Measurements from ENCODE around the gene MRPL11. TPM values are rescaled to one million over a fixed set of nuclear protein-coding genes. Genes with fewer than 3 reads are reported as not detected.

Gene MRPL11
- total RNA-seq (2022; extraction: Qiagen RNA extraction; ENCODE audit: low read depth) = 82.6 to 118 TPM (median 108 TPM) in 5 replicates

GRCh38 chr11:66438504-66439466 is at the start of gene MRPL11:
MRPL11 (minus strand) TSS chr11:66438848; CDS start chr11:66438754, 94 bp downstream.

GRCh38 chr11:66480117-66480938 is 41.7 kb upstream of the MRPL11 start, which contains the start of gene DPP3:
DPP3 (plus strand) TSS chr11:66480434; CDS start chr11:66482201, 1,767 bp downstream.

DNA sequence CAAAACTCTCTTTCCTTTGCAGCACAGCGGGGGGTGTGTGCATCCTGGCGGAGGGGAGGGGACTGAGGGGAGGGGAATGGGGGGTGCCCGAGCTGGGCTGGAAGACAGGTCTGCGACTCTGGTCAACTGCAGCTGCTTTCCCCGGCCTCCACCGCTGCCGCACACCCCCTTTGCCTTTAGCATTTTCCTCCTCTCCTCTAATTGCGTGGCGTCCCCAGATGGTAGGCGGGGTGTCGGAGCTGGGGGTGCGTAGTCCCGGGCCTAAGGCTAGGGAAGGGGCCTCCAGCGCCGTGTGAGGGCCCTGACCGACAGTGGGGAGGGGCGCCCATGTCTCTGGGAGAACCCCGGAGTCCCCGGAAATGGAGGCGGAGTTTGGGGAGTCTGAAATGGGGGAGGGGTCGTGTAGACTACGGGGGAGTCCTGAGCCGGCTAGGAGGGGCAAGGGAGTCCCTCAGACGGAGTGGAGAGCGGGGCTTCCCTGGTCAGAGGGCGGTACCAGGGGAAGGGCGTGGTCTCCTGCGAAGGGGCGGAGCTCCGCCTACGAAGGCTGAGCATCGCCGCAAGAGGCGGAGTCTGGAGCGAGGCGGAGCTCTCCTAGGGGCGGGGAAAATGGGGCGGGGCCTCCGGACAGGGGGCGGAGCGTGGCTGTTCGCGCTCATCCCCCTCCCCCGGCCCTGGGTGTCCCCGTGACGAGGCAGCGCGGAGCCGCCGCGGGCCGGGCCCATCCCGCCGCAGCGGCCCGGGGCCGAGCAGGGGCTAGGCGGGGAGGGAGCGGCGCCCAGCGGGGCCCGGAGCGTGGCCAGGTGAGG is 27.8 kb upstream of the MRPL11 start, which contains the start of gene PELI3:
Gene PELI3, plus strand, starts transcription at position 681 of the 809 bp plus-strand sequence. CDS start 1,224 bp downstream, outside the sequence.

DNA sequence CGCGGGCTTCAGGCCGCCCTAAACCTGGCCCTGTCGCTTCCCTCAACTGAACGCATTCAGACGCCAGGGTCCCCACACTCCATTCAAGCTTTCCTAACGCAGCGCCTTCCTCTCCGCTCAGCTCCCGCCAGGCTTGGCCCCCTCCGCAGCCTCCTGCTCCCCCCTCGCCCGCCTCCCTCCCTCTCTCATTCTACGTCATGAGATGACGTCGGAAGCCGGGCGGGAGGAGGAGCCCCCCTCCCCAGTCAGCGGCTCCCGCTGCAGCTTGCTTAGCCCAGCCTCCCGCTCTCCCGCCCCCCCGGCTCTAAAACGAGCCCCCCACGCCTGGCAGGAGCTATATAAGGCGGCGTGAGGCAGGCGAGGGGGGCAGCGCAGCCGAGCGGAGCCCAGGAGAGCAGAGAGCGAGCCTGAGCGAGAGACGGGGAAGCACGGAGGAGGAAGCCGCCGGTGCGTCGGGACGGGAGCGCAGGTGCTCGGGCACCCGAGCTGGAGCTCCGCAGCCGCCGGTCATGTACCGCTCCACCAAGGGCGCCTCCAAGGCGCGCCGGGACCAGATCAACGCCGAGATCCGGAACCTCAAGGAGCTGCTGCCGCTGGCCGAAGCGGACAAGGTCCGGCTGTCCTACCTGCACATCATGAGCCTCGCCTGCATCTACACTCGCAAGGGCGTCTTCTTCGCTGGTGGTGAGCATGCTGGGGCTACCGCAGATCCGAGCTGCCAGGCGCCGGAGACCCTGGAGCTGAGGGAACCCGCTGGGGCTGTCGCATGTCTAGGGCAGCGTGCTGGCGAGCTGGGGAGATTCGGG is 17.8 kb downstream of the MRPL11 start, which contains the start of gene NPAS4:
Gene NPAS4, plus strand, starts transcription at position 365 of the 806 bp plus-strand sequence. Its CDS starts 145 bp downstream, at position 510.

Other genes starting within 250 kb of the MRPL11 start
- gene KLC2, start 181.1 kb downstream of the MRPL11 start, total RNA-seq (2022; extraction: Qiagen RNA extraction; ENCODE audit: low read depth) = 35.4 to 46.5 TPM (median 41.2 TPM) in 5 replicates
- gene RAB1B, start 170.2 kb downstream of the MRPL11 start, total RNA-seq (2022; extraction: Qiagen RNA extraction; ENCODE audit: low read depth) = 122 to 151 TPM (median 148 TPM) in 5 replicates
- gene CNIH2, start 160.7 kb downstream of the MRPL11 start, total RNA-seq (2022; extraction: Qiagen RNA extraction; ENCODE audit: low read depth) = 0.89 to 3.1 TPM (median 2.1 TPM) in 5 replicates
- 79.2 to 122 TPM (median 116 TPM) in 5 replicates for gene YIF1A, start 149.7 kb downstream of the MRPL11 start, total RNA-seq (2022; extraction: Qiagen RNA extraction; ENCODE audit: low read depth)
- gene TMEM151A, start 147.0 kb downstream of the MRPL11 start, total RNA-seq (2022; extraction: Qiagen RNA extraction; ENCODE audit: low read depth) = 1.9 to 3.8 TPM (median 3.5 TPM) in 5 replicates
- gene CD248, start 121.8 kb downstream of the MRPL11 start, total RNA-seq (2022; extraction: Qiagen RNA extraction; ENCODE audit: low read depth) = not detected in 5 replicates
- gene RIN1, start 102.4 kb downstream of the MRPL11 start, total RNA-seq (2022; extraction: Qiagen RNA extraction; ENCODE audit: low read depth) = 28.6 to 42.5 TPM (median 39.3 TPM) in 5 replicates
- 82.1 to 102 TPM (median 91.1 TPM) in 5 replicates for gene BRMS1, start 93.7 kb downstream of the MRPL11 start, total RNA-seq (2022; extraction: Qiagen RNA extraction; ENCODE audit: low read depth)
- 14.6 to 20.9 TPM (median 18.5 TPM) in 5 replicates for gene B4GAT1, start 91.2 kb downstream of the MRPL11 start, total RNA-seq (2022; extraction: Qiagen RNA extraction; ENCODE audit: low read depth)
- gene SLC29A2, start 67.1 kb downstream of the MRPL11 start, total RNA-seq (2022; extraction: Qiagen RNA extraction; ENCODE audit: low read depth) = 3.2 to 5.0 TPM (median 4.5 TPM) in 5 replicates
- not detected in 5 replicates for gene NPAS4, start 17.8 kb downstream of the MRPL11 start, total RNA-seq (2022; extraction: Qiagen RNA extraction; ENCODE audit: low read depth)
- gene PELI3, start 28.1 kb upstream of the MRPL11 start, total RNA-seq (2022; extraction: Qiagen RNA extraction; ENCODE audit: low read depth) = 4.2 to 6.4 TPM (median 4.6 TPM) in 5 replicates
- 47.5 to 58.9 TPM (median 55.8 TPM) in 5 replicates for gene DPP3, start 41.6 kb upstream of the MRPL11 start, total RNA-seq (2022; extraction: Qiagen RNA extraction; ENCODE audit: low read depth)
- 7.7 to 11.2 TPM (median 9.1 TPM) in 5 replicates for gene BBS1, start 71.8 kb upstream of the MRPL11 start, total RNA-seq (2022; extraction: Qiagen RNA extraction; ENCODE audit: low read depth)
- gene ZDHHC24, start 107.2 kb upstream of the MRPL11 start, total RNA-seq (2022; extraction: Qiagen RNA extraction; ENCODE audit: low read depth) = 7.1 to 14.3 TPM (median 12.0 TPM) in 5 replicates
- gene ACTN3, start 108.1 kb upstream of the MRPL11 start, total RNA-seq (2022; extraction: Qiagen RNA extraction; ENCODE audit: low read depth) = 0.01 TPM in 1 of 5 replicates, not detected in the others
- gene CTSF, start 129.8 kb upstream of the MRPL11 start, total RNA-seq (2022; extraction: Qiagen RNA extraction; ENCODE audit: low read depth) = 28.6 to 39.6 TPM (median 34.1 TPM) in 5 replicates
- 0.51 to 0.89 TPM (median 0.69 TPM) in 5 replicates for gene CCDC87, start 154.2 kb upstream of the MRPL11 start, total RNA-seq (2022; extraction: Qiagen RNA extraction; ENCODE audit: low read depth)
- gene CCS, start 154.3 kb upstream of the MRPL11 start, total RNA-seq (2022; extraction: Qiagen RNA extraction; ENCODE audit: low read depth) = 24.2 to 30.2 TPM (median 26.9 TPM) in 5 replicates
- gene RBM14, start 177.8 kb upstream of the MRPL11 start, total RNA-seq (2022; extraction: Qiagen RNA extraction; ENCODE audit: low read depth) = 62.2 to 81.0 TPM (median 71.8 TPM) in 5 replicates
- 132 to 153 TPM (median 141 TPM) in 5 replicates for gene RBM4, start 199.9 kb upstream of the MRPL11 start, total RNA-seq (2022; extraction: Qiagen RNA extraction; ENCODE audit: low read depth)
- gene RBM4B, start 239.0 kb upstream of the MRPL11 start, total RNA-seq (2022; extraction: Qiagen RNA extraction; ENCODE audit: low read depth) = 21.5 to 23.4 TPM (median 23.1 TPM) in 5 replicates